ENCODE data around the gene BLM. TPM values are rescaled to one million over a fixed set of nuclear protein-coding genes. Genes with fewer than 3 reads are reported as not detected.

The BLM gene
- total RNA-seq, 1 experiment from 2014 or later = 40.0 TPM

- POLR2A ChIA-PET (ENCODE audit: low non-redundant PET) = no interaction called here
- DNase-seq (ENCODE audit: low spot score) = no peak
- no peak for TF ChIP-seq EZH2 (IDR thresholded peaks at IDR 0.05; ENCODE audit: borderline replicate concordance, low read depth, low read length, poor library complexity, severe bottlenecking)
- TF ChIP-seq, protein P1, sequence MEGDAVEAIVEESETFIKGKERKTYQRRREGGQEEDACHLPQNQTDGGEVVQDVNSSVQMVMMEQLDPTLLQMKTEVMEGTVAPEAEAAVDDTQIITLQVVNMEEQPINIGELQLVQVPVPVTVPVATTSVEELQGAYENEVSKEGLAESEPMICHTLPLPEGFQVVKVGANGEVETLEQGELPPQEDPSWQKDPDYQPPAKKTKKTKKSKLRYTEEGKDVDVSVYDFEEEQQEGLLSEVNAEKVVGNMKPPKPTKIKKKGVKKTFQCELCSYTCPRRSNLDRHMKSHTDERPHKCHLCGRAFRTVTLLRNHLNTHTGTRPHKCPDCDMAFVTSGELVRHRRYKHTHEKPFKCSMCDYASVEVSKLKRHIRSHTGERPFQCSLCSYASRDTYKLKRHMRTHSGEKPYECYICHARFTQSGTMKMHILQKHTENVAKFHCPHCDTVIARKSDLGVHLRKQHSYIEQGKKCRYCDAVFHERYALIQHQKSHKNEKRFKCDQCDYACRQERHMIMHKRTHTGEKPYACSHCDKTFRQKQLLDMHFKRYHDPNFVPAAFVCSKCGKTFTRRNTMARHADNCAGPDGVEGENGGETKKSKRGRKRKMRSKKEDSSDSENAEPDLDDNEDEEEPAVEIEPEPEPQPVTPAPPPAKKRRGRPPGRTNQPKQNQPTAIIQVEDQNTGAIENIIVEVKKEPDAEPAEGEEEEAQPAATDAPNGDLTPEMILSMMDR (conservative IDR thresholded peaks at IDR 0.05; ENCODE audit: low read depth, low read length) = no peak
- no peak overlapping the region for H3K27ac ChIP-seq (ENCODE audit: low read depth, low read length, poor library complexity, severe bottlenecking)
- H3K9me3 ChIP-seq (ENCODE audit: low read depth, low read length, poor library complexity, severe bottlenecking) = no peaks in the 10 kb centered on the region
- H3K4me3 ChIP-seq (ENCODE audit: low read depth, low read length, poor library complexity, severe bottlenecking) = no peak overlapping the region
- intact Hi-C loops (cut with micrococcal nuclease; ENCODE audit: unreplicated experiment) = no loop called here
- no peaks in the 10 kb centered on the region for H3K36me3 ChIP-seq (ENCODE audit: insufficient read depth, low read length, poor library complexity, severe bottlenecking)
- peaks cover 3% of the 10 kb centered on the region for H3K4me1 ChIP-seq (ENCODE audit: insufficient read depth, low read length, poor library complexity, severe bottlenecking)
- BruUV-seq (replicated peaks) = no TSS peak
- H3K27me3 ChIP-seq (replicated peaks; ENCODE audit: insufficient read depth, low read depth, low read length, poor library complexity) = no peaks in the 10 kb centered on the region
- CTCF ChIA-PET = no interaction called here
Observed at GRCh38 chr15:90694987-90695386, 22.2 kb upstream of the BLM start.

DNA sequence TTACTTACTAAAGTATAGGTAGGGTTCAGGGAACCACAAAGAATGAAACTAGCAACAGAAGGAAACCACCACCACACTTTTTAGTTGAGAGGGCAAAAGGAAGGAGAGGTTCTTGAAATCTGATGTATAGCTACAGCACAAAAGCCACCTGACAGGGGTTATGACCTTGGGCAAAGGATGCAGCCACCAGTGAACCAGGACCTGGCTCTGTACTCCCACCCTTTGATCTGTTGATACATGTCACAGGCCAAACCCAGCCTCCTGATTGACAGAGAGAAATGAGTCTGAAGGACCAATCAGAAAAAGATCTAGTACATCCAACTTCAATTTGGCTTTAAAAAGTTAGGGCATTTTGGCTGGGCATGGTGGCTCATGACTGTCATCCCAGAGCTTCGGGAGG, 20.0 kb upstream of the BLM start:
- no TSS peak for BruUV-seq (replicated peaks)
- DNase-seq (ENCODE audit: low spot score) = no peak
- Histone ChIP-seq H3K4me1 (ENCODE audit: insufficient read depth, low read length, poor library complexity, severe bottlenecking) (peaks cover 3% of the 10 kb centered on the region), H3K4me3 (ENCODE audit: low read depth, low read length, poor library complexity, severe bottlenecking) (no peak overlapping the region), H3K36me3 (ENCODE audit: insufficient read depth, low read length, poor library complexity, severe bottlenecking) (no peaks in the 10 kb centered on the region), H3K9me3 (ENCODE audit: low read depth, low read length, poor library complexity, severe bottlenecking) (no peaks in the 10 kb centered on the region), H3K27ac (ENCODE audit: low read depth, low read length, poor library complexity, severe bottlenecking) (no peak overlapping the region), H3K27me3 (replicated peaks; ENCODE audit: insufficient read depth, low read depth, low read length, poor library complexity) (no peaks in the 10 kb centered on the region)
- TF ChIP-seq, protein P1 (conservative IDR thresholded peaks at IDR 0.05; ENCODE audit: low read depth, low read length) = no peak
- no peak for TF ChIP-seq EZH2 (IDR thresholded peaks at IDR 0.05; ENCODE audit: borderline replicate concordance, low read depth, low read length, poor library complexity, severe bottlenecking)
- ChIA-PET POLR2A (ENCODE audit: low non-redundant PET) (interaction anchor here (0.5 kb wide), 1 partner anchor 7 kb away, joined by 4 read pairs; no protein-coding TSS in a partner anchor), CTCF (no interaction called here)
- intact Hi-C loops (cut with micrococcal nuclease; ENCODE audit: unreplicated experiment) = no loop called here

- H3K27ac ChIP-seq (ENCODE audit: low read depth, low read length, poor library complexity, severe bottlenecking) = no peak overlapping the region
- ChIA-PET CTCF (interaction anchor here (0.6 kb wide), 1 partner anchor 46 kb away, joined by 5 read pairs; no protein-coding TSS in a partner anchor), POLR2A (ENCODE audit: low non-redundant PET) (no interaction called here)
- DNase-seq (ENCODE audit: low spot score) = no peak
- TF ChIP-seq, protein P1 (conservative IDR thresholded peaks at IDR 0.05; ENCODE audit: low read depth, low read length) = no peak
- no peak for TF ChIP-seq EZH2 (IDR thresholded peaks at IDR 0.05; ENCODE audit: borderline replicate concordance, low read depth, low read length, poor library complexity, severe bottlenecking)
- no peak overlapping the region for H3K4me3 ChIP-seq (ENCODE audit: low read depth, low read length, poor library complexity, severe bottlenecking)
- no peaks in the 10 kb centered on the region for H3K9me3 ChIP-seq (ENCODE audit: low read depth, low read length, poor library complexity, severe bottlenecking)
- peaks cover 4% of the 10 kb centered on the region for H3K4me1 ChIP-seq (ENCODE audit: insufficient read depth, low read length, poor library complexity, severe bottlenecking)
- H3K27me3 ChIP-seq (replicated peaks; ENCODE audit: insufficient read depth, low read depth, low read length, poor library complexity) = no peaks in the 10 kb centered on the region
- intact Hi-C loops (cut with micrococcal nuclease; ENCODE audit: unreplicated experiment) = no loop called here
- H3K36me3 ChIP-seq (ENCODE audit: insufficient read depth, low read length, poor library complexity, severe bottlenecking) = no peaks in the 10 kb centered on the region
- BruUV-seq (replicated peaks) = no TSS peak
Observed at GRCh38 chr15:90698629-90699028, 18.5 kb upstream of the BLM start.
